Stomach (tissue), 9 donors: ENCODE data around the gene TUBGCP3. TPM values are rescaled to one million over a fixed set of nuclear protein-coding genes. Genes with fewer than 3 reads are reported as not detected.

Source experiments
- DNase-seq, 2 donors: peaks; one replicate each; pipeline versions ENCODE4 v3.0.0 to v3.0.0-alpha.2; 2013 to 2019
- H3K27ac ChIP-seq, 5 donors: fragments of 200-600 bp in 4 of 5; sonication (generic) in 4 of 5; one replicate each; pipeline ENCODE4 v1.5.1; 2013 to 2019; ENCODE audit warnings: mild to moderate bottlenecking in 1 of 5, moderate library complexity in 1 of 5
- H3K27me3 ChIP-seq, 3 donors: fragments of 200-600 bp; sonication (generic); one replicate each; pipeline ENCODE4 v1.5.1; 2017 to 2019; ENCODE audit warnings: mixed run types in 1 of 3
- H3K36me3 ChIP-seq, 4 donors: fragments of 200-600 bp; sonication (generic); 1 replicate in 3 of 4; 2 replicates in 1 of 4; pipeline ENCODE4 v1.5.1; 2016 to 2019
- H3K4me1 ChIP-seq, 4 donors: fragments of 200-600 bp; sonication (generic); one replicate each; pipeline ENCODE4 v1.5.1; 2016 to 2019
- H3K4me3 ChIP-seq, 4 donors: fragments of 200-600 bp; sonication (generic) in 3 of 4; one replicate each; pipeline ENCODE4 v1.5.1; 2016 to 2019; ENCODE audit warnings: mild to moderate bottlenecking in 1 of 4
- H3K9me3 ChIP-seq, 4 donors: fragments of 200-600 bp; sonication (generic); one replicate each; pipeline ENCODE4 v1.5.1; 2016 to 2019
- CTCF ChIP-seq, 7 experiments: fragments of 450-650 bp in 4 of 7; fragments of 200-600 bp in 3 of 7; sonication (generic) in 3 of 7; IDR thresholded peaks; one replicate each; pipeline ENCODE4 v1.5.1; 2016 to 2019; ENCODE audit warnings: antibody characterized with exemption in 7 of 7, control low read depth in 2 of 7, mild to moderate bottlenecking in 1 of 7
- EP300 ChIP-seq: sonication (generic); formaldehyde crosslinking; IDR thresholded peaks from one replicate; pipeline ENCODE4 v1.6.1; 2017; ENCODE audit warnings: antibody characterized with exemption
- POLR2A ChIP-seq, 4 donors: fragments of 450-650 bp; IDR thresholded peaks; one replicate each; pipeline ENCODE4 v1.6.1; 2016; ENCODE audit warnings: antibody characterized with exemption in 4 of 4, control low read depth in 2 of 4, mild to moderate bottlenecking in 1 of 4, moderate library complexity in 1 of 4
- POLR2AphosphoS5 ChIP-seq, 3 donors: sonication (generic); formaldehyde crosslinking; IDR thresholded peaks; one replicate each; pipeline ENCODE4 v1.6.1; 2016; ENCODE audit warnings: antibody characterized with exemption in 3 of 3
- WGBS, 5 donors: extraction: QIAGEN DNeasy Blood & Tissue Kit in 3 of 5; methylation state at CpG; one replicate each; pipeline versions ENCODE4 v1.1.5 to v1.1.7; 2013 to 2018; 5-methylcytosine and 5-hydroxymethylcytosine counted together
- intact Hi-C: fragments of 100-400 bp; cut with DNase I; formaldehyde crosslinking; loops from one replicate; pipeline ENCODE4 v1.15.1; 2023; ENCODE audit warnings: low total_unique reads
- polyA plus RNA-seq, 3 donors: library from polyadenylated mRNA; stranded (reverse); fragments of 200-250 nt; gene quantifications; one replicate each; pipeline ENCODE4 v1.2.3, GENCODE V29; 2013
- total RNA-seq, 5 donors: library from RNA; depleted of rRNA; stranded (reverse); fragments of >200 nt; gene quantifications; one replicate each; pipeline versions ENCODE4 v1.1.0 to v1.2.3, GENCODE V29; 2014 to 2016
- donor health status: healthy with polysubstance abuse.
- donor health status: Bipolar disorder and iron deficiency.
- donor health status: healthy.

TUBGCP3 gene
- total and polyA plus RNA-seq, 8 donors = 7.8 to 49.6 (median 15.2) TPM

- Histone ChIP-seq H3K27ac (no peak overlapping the region), H3K9me3 (no peaks in the 10 kb centered on the region), H3K27me3 (peaks cover 0 to 69% (median 8%) of the 10 kb centered on the region in 3 donors), H3K36me3 (no peaks in the 10 kb centered on the region), H3K4me3 (no peak overlapping the region), H3K4me1 (no peaks in the 10 kb centered on the region)
- TF ChIP-seq POLR2AphosphoS5 (IDR thresholded peaks at IDR 0.05) (no peak), POLR2A (IDR thresholded peaks at IDR 0.05) (no peak), EP300 (no peak), CTCF (IDR thresholded peaks at IDR 0.05) (no peak)
- DNase-seq = peak in 1 of 2 donors; percentile 43
- intact Hi-C loops = no loop called here
- WGBS, 5 donors = 38 to 60% (median 57%) methylated on average over 23 to 24 of the region's 24 CpGs
These were observed 32.0 kb upstream of the TUBGCP3 start for GRCh38 chr13:112619730-112620631.

- TF ChIP-seq POLR2AphosphoS5 (IDR thresholded peaks at IDR 0.05) (no peak), EP300 (no peak), CTCF (IDR thresholded peaks at IDR 0.05) (no peak), POLR2A (IDR thresholded peaks at IDR 0.05) (no peak)
- no peak for DNase-seq
- 89 to 95% (median 90%) methylated on average over 11 to 12 of the region's 12 CpGs for WGBS, 5 donors
These were observed 30.5 kb upstream of the TUBGCP3 start for GRCh38 chr13:112618501-112618900.

GRCh38 chr13:112617754-112618375 lies 29.9 kb upstream of the TUBGCP3 start:
- Histone ChIP-seq H3K27me3 (peaks cover 0 to 55% (median 8%) of the 10 kb centered on the region in 3 donors), H3K36me3 (no peaks in the 10 kb centered on the region), H3K9me3 (no peaks in the 10 kb centered on the region), H3K4me3 (no peak overlapping the region), H3K4me1 (no peaks in the 10 kb centered on the region), H3K27ac (no peak overlapping the region)
- DNase-seq = no peak
- TF ChIP-seq EP300 = no peak
- TF ChIP-seq CTCF (IDR thresholded peaks at IDR 0.05) = no peak
- no peak for TF ChIP-seq POLR2A (IDR thresholded peaks at IDR 0.05)
- no peak for TF ChIP-seq POLR2AphosphoS5 (IDR thresholded peaks at IDR 0.05)
- WGBS, 5 donors = 85 to 94% (median 87%) methylated on average over 16 to 18 of the region's 18 CpGs
- intact Hi-C loops = no loop called here

More at GRCh38 chr13:112618501-112618900, 30.5 kb upstream of the TUBGCP3 start:
- intact Hi-C loops = no loop called here
- Histone ChIP-seq H3K36me3 (no peaks in the 10 kb centered on the region), H3K4me1 (no peaks in the 10 kb centered on the region), H3K9me3 (no peaks in the 10 kb centered on the region), H3K27me3 (peaks cover 0 to 60% (median 8%) of the 10 kb centered on the region in 3 donors), H3K27ac (no peak overlapping the region), H3K4me3 (no peak overlapping the region)

GRCh38 chr13:112616586-112617362 lies 28.8 kb upstream of the TUBGCP3 start:
- peak in 1 of 2 donors; percentile 73 for DNase-seq
- no peaks in the 10 kb centered on the region for H3K4me1 ChIP-seq
- no peaks in the 10 kb centered on the region for H3K9me3 ChIP-seq
- H3K27ac ChIP-seq = no peak overlapping the region
- WGBS, 5 donors = 49 to 58% (median 53%) methylated on average over 13 of the region's 13 CpGs
- no peak for TF ChIP-seq POLR2AphosphoS5 (IDR thresholded peaks at IDR 0.05)
- no peak for TF ChIP-seq EP300
- TF ChIP-seq CTCF (IDR thresholded peaks at IDR 0.05) = peak in 4 of 7 experiments; percentile 15 to 40 (median 24)
- no peak for TF ChIP-seq POLR2A (IDR thresholded peaks at IDR 0.05)
- H3K4me3 ChIP-seq = no peak overlapping the region
- H3K27me3 ChIP-seq = peaks cover 0 to 46% (median 4%) of the 10 kb centered on the region in 3 donors
- no peaks in the 10 kb centered on the region for H3K36me3 ChIP-seq
- intact Hi-C loops = no loop called here
